DMS 273 (cell line): ENCODE measurements around the gene NCS1.

Source experiments
- DNase-seq: peaks from one replicate; lab custom pipeline; 2025; ENCODE audit not compliant: unreplicated experiment; lab: John Stamatoyannopoulos, UW

Gene NCS1

DNA sequence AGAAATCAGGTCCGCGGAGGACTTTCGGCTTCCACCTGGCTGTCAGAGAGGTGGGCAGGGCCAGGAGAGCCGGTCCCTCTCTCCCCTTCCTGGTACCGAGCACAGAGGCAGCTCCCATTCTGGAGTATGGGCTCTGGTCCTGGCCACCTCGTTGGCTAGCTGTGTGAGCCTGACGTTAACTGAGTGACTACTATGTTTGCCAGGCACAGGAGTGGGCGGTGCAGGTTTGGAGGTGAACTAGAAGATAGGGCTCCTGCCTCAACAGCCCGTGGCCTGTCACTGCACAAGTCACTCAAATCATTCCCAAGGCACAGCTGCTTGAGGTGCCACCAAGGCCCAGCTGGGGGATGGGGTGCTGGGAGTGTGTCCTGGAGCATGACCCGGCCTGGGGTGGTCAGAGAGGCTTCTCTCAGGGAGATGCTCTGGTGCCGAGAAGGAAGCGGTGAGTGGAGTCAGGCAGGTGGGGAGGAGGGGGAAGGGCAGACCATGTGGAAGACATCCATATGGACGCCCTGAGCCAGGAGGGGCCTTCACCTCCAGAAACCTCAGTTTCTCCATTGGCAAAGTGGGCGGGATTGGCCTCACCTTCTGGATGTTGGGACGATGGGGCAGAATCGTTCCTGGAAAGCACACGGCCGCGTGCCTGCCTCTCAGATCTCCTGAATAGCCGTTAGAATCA is 39.5 kb downstream of the NCS1 start:
- DNase-seq: no peak

DNA sequence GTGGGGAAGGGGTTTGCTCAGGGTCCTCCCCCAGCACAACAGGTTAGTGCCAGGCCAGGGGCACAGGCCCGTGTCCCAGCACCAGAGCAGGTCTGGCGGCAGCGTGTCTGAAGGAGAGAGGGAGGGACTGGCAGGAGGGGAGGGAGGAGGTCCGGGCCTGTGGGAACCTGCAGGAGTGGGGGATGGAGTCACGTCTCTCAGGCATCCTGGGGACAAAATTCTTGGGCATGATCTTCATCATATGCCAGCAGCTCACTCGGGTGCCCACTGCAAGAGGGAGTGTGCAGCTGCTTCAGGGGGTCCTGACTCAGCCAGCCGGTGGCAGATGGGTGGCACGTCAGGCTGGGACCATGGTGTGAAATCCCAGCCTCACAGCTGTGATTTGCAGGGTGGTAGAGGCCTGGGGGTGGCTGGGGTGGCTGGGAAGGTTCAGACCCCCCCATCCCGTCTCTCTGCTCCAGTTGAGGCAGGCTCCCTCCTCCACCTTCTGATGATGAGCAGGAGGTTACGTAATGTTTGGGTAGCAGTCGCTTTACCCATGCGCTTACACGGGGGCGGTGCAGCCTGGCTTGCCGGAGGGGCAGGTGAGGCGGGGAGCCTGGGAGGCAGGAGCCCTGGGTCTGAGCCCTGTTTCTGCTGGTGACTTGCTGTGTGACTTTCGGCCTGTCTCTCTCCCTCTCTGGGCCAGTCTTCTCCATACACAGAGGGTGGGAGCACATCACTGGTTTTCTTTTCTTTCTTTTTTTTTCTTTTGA is 40.5 kb downstream of the NCS1 start:
- peak; percentile 48 for DNase-seq

DNA sequence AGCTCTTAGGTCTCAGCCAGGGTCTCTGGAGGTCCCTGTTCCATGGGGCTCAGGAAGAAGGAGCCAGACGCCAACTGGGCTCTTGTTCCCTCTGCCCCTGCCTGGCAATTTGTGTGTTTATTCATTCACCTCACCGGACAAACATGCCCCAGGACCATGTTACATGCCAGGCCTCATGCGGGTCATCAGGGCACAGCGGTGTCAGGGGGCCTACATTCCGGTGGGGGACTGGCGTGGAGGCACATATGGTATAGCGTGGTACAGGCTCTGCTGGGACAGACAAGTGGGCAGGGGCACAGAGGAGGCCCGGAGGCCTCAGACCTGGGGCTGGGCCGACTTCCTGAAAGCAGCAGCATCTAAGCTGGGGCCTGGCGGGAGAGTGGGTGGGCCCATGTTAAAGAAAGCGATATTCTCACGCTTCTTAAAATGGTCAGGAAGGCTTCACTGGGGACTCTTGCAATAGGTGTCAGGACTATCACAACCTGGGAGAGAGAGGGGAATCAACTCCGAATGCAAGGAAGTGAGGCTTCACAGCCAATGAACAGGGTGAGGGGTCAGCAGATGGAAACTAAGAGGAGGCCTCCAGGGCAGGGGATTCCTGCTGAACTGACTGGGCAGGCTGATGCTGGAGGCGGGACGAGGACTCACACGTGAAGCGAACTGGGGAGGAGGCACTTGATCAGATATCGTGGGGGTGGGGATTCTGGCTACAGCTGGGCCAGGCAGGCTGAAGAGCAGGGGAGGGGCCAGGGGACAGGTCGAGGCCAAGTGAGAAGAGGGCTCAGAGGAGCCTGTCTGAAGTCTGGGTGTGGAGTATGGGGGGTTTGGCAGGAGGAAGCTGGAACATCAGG is 41.9 kb downstream of the NCS1 start:
- peak; percentile 77 for DNase-seq

GRCh38 chr9:130214776-130215340 is 42.7 kb downstream of the NCS1 start:
- peak; percentile 66 for DNase-seq

GRCh38 chr9:130215341-130216119 is 43.3 kb downstream of the NCS1 start:
- no peak for DNase-seq

DNA sequence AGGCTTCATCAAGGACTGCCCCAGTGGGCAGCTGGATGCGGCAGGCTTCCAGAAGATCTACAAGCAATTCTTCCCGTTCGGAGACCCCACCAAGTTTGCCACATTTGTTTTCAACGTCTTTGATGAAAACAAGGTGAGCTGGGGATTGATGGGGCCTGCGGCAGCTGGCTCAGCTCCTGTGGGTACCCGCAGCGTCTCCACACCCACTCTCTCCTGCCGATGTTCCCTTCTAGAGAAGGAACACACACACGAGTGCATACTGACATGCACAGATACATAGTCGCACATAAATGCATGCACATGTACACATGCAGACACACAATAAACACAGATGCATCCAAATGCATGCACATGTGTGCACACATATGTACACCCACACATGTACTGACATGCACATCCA is 45.6 kb downstream of the NCS1 start:
- no peak for DNase-seq

- no peak for DNase-seq
Measured at GRCh38 chr9:130219661-130220096, 47.5 kb downstream of the NCS1 start.

DNA sequence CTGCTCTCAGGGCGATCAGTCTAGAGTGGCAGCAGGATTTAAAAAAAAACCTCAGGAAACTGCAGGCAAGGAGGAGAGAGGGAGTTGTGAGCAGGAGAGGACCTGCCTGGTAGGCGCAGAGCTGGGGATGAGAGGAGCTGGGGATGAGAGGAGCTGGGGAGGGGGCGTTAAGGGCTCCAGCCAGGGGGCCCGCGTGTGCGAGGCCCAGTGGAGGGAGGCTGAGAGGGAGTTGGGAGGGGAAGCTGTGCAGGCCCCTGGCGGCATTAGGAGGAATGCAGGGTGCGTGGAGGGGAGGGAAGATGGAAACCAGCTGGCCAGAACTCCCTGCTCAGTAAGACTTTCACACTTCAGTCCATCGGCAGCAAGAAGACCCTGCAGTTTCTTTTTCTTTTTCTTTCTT is 48.1 kb downstream of the NCS1 start:
- peak; percentile 46 for DNase-seq

DNA sequence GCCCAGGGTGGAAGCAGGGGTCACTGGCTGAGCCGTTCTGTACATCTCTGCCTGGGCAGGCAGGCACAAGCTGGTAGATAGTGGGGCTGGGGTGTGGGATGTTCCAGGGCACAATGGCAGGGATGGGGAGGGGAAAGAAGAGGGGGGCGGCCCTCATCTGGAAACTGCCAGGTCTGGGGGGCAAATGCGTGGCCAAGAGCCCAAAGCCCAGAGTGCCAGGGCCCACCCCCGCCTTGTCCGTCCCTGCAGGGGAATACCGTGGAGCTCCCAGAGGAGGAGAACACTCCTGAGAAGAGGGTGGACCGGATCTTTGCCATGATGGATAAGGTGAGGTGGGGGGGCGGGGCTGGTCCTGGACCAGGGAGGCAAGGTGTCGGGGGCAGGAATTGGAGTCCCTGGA is 50.6 kb downstream of the NCS1 start:
- no peak for DNase-seq

GRCh38 chr9:130225071-130225470 is 52.9 kb downstream of the NCS1 start:
- DNase-seq: no peak

DNA sequence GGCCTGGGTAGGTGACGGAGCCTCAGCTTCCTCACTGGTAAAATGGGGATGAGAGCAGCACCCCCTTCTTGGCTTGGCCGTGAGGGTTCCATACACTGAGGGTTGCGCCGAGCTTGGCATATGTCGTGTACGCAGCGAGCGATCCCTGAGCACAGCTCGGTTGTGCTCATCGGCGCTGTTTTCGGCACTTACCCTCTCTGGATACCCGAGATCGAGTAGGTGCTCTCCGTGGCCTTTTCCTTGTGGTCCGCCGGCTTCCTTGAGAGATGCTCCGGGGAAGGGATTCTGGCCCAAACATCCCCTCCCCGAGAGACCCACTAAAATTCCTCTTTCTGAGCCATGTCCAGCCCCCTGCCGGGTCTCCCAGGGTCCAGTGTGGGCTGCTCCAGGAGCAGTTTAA is 53.4 kb downstream of the NCS1 start:
- no peak for DNase-seq

DNA sequence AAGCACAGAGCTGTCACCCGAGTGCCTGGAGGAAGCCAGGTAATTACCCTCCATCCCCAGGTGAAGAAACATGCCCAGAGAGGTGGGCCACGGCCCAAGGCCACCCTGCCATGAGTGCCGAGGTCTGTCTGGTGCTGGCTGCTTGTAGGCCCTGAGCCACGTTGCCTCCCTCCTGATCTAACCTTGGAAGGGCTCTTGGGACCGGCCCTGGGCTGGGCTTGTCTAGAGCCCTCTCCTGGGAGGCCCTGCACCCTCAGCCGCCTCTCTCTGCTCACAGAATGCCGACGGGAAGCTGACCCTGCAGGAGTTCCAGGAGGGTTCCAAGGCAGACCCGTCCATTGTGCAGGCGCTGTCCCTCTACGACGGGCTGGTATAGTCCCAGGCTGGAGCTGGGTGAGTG is 53.9 kb downstream of the NCS1 start:
- no peak for DNase-seq

DNA sequence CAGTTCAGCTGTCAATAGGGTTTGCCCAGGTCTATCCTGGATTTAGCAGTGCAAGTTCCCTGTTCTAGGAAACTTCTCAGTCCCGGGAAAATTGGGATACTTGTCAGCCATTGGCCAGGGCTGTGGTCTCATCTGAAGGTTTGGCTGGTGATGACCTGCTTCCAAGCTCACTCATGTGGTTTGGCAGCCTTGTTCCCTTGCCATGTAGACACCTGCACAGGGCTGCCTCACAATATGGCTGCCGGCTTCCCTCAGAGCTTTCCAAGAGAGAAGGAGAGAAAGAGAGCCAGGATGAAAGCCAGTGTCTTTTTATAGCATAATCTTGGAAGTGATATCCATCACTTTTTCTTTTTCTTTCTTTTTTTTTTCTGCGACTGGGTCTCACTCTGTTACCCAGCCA is 55.6 kb downstream of the NCS1 start:
- no peak for DNase-seq

DNA sequence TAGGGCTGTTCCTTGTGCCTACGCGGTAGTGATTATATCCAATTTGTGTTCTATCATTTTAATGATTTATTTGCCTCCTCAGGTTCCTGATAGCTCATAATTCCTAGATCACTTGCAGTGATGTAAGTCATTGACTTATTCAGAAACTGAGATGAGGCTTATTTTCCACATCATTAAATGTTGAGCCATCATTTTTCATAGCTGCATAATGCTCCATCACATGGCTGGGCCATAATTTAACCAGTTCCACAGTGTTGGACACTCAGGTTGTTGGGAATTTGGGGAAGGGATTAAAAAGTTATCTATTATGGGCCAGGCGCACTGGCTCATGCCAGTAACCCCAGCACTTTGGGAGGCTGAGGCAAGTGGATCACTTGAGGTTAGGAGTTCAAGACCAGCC is 57.6 kb downstream of the NCS1 start:
- DNase-seq: no peak

GRCh38 chr9:130230631-130231030 is 58.4 kb downstream of the NCS1 start:
- peak; percentile 35 for DNase-seq

DNA sequence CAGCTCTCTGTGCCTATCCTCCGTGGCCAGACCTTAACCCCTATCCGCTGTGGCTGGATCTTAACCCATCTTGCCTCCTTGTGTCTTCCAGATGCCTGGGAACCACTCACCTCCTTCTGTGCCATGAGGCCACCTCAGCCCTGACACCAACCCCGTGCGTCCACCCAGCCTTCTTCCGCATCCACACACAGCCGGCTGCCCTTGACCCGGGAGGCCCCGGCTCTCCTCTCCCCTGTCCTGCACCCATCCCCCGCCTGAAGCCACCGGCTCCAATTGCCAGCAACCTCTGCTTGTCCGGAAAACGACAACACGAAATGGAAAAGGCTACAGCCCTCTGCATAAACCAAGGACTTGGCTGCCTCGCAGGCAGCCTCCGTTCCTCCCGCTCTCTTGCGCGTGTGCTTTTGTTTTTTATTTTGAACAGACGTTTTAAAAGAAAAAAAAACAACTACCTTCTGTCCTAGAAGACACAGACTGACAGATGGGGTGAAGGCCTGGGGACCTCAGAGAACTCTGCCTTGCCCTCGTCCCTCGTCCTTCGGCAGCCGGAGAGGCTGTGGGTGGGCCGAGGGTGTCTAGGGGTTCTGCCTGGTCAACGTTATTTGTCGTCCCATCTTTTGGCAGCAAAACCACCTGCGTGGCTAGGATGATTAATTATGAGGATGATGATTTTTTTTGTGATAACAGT is 60.8 kb downstream of the NCS1 start:
- peak; percentile 50 for DNase-seq

DNA sequence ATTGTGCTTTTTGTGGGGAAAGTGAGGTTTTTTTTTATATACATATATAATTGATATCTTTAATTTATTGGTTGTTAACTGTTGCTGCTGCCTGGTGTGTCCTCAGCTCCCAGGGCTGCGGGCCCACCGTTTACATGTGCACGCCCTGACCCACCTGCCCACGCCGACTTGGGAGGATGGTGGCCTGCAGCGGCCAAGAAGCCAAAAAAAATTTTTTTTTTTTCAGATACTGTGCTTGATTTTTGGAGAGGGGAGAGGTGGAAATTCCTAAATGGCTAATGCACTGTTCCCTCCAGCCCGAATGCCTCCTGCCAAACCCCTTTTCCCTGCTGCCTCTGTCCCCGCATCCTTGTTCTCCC is 61.4 kb downstream of the NCS1 start:
- no peak for DNase-seq

- no peak for DNase-seq
Measured at GRCh38 chr9:130234340-130235260, 62.4 kb downstream of the NCS1 start.
